ENCODE results near the gene CLIC3. TPM values are rescaled to one million over a fixed set of nuclear protein-coding genes. Genes with fewer than 3 reads are reported as not detected.

CLIC3 gene
- total RNA-seq, 1 donor from 2014 or later = not detected

GRCh38 chr9:136978073-136978864 is 18.1 kb downstream of the CLIC3 start:
- no peaks in the 10 kb centered on the region for H3K79me2 ChIP-seq (ENCODE audit: low read depth)

GRCh38 chr9:136977649-136978072 is 18.7 kb downstream of the CLIC3 start:
- Histone ChIP-seq H4K20me1 (ENCODE audit: low read depth) (no peaks in the 10 kb centered on the region), H3K4me1 (peaks cover 7% of the 10 kb centered on the region), H3K79me2 (ENCODE audit: low read depth) (no peaks in the 10 kb centered on the region), H3K4me2 (peak overlapping the region; percentile 97), H3K36me3 (no peaks in the 10 kb centered on the region), H3K9ac (no peak overlapping the region), H3K4me3 (peak overlapping the region; percentile 57), H3K27ac (no peak overlapping the region), H3K27me3 (peaks cover 17% of the 10 kb centered on the region), H2AFZ (replicated peaks) (peak overlapping the region; percentile 70), H3K9me3 (ENCODE audit: low read depth) (no peaks in the 10 kb centered on the region), H3F3A (ENCODE audit: low read depth) (peaks cover 11% of the 10 kb centered on the region)
- peaks cover 6% of the 10 kb centered on the region for H3K4me1 Mint-ChIP-seq
- H3K9me3 Mint-ChIP-seq = no peaks in the 10 kb centered on the region
- H3K27ac Mint-ChIP-seq = no peak overlapping the region
- peaks cover 6% of the 10 kb centered on the region for H3K27me3 Mint-ChIP-seq (ENCODE audit: insufficient read depth, low read depth)
- H3K36me3 Mint-ChIP-seq = no peaks in the 10 kb centered on the region
- peak; percentile 53 for DNase-seq (ENCODE audit: low spot score)
- TF ChIP-seq EZH2 (IDR thresholded peaks at IDR 0.05) = peak; percentile 26
- TF ChIP-seq, protein P1, sequence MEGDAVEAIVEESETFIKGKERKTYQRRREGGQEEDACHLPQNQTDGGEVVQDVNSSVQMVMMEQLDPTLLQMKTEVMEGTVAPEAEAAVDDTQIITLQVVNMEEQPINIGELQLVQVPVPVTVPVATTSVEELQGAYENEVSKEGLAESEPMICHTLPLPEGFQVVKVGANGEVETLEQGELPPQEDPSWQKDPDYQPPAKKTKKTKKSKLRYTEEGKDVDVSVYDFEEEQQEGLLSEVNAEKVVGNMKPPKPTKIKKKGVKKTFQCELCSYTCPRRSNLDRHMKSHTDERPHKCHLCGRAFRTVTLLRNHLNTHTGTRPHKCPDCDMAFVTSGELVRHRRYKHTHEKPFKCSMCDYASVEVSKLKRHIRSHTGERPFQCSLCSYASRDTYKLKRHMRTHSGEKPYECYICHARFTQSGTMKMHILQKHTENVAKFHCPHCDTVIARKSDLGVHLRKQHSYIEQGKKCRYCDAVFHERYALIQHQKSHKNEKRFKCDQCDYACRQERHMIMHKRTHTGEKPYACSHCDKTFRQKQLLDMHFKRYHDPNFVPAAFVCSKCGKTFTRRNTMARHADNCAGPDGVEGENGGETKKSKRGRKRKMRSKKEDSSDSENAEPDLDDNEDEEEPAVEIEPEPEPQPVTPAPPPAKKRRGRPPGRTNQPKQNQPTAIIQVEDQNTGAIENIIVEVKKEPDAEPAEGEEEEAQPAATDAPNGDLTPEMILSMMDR (IDR thresholded peaks at IDR 0.05) = no peak
- peak overlapping the region; percentile 66 for H3K4me3 Mint-ChIP-seq

More at GRCh38 chr9:136978073-136978864, 18.1 kb downstream of the CLIC3 start:
- peak overlapping the region; percentile 70 for H2AFZ ChIP-seq (replicated peaks)
- Mint-ChIP-seq H3K4me1 (peaks cover 6% of the 10 kb centered on the region), H3K9me3 (no peaks in the 10 kb centered on the region), H3K4me3 (peak overlapping the region; percentile 46), H3K27ac (no peak overlapping the region), H3K27me3 (ENCODE audit: insufficient read depth, low read depth) (peaks cover 6% of the 10 kb centered on the region), H3K36me3 (no peaks in the 10 kb centered on the region)
- peaks cover 11% of the 10 kb centered on the region for H3F3A ChIP-seq (ENCODE audit: low read depth)
- H3K27ac ChIP-seq = no peak overlapping the region
- no peak for TF ChIP-seq EZH2phosphoT487 (IDR thresholded peaks at IDR 0.05)
- TF ChIP-seq, protein P1 (IDR thresholded peaks at IDR 0.05) = peak; percentile 10
- H3K9me3 ChIP-seq (ENCODE audit: low read depth) = no peaks in the 10 kb centered on the region
- no peaks in the 10 kb centered on the region for H4K20me1 ChIP-seq (ENCODE audit: low read depth)
- peak; percentile 95 for DNase-seq (ENCODE audit: low spot score)
- H3K36me3 ChIP-seq = no peaks in the 10 kb centered on the region
- H3K4me2 ChIP-seq = peak overlapping the region; percentile 97
- peaks cover 7% of the 10 kb centered on the region for H3K4me1 ChIP-seq
- H3K27me3 ChIP-seq = peaks cover 17% of the 10 kb centered on the region
- H3K4me3 ChIP-seq = peak overlapping the region; percentile 57
- no peak overlapping the region for H3K9ac ChIP-seq

- Histone ChIP-seq H3K9me3 (ENCODE audit: low read depth) (no peaks in the 10 kb centered on the region), H3K9ac (no peak within 1 kb of the TSS), H3K4me3 (peak within 1 kb of the TSS; percentile 57), H4K20me1 (ENCODE audit: low read depth) (no peaks in the 10 kb centered on the region), H3K27me3 (peaks cover 17% of the 10 kb centered on the region), H3K4me2 (peak within 1 kb of the TSS; percentile 97), H3K36me3 (no peaks in the 10 kb centered on the region), H3K4me1 (peaks cover 7% of the 10 kb centered on the region), H2AFZ (replicated peaks) (peak within 1 kb of the TSS; percentile 70), H3K27ac (no peak within 1 kb of the TSS), H3K79me2 (ENCODE audit: low read depth) (no peaks in the 10 kb centered on the region), H3F3A (ENCODE audit: low read depth) (peaks cover 11% of the 10 kb centered on the region)
- no peak within 1 kb of the TSS for H3K27ac Mint-ChIP-seq
- DNase-seq (ENCODE audit: low spot score) = no peak
- H3K27me3 Mint-ChIP-seq (ENCODE audit: insufficient read depth, low read depth) = peaks cover 6% of the 10 kb centered on the region
- H3K9me3 Mint-ChIP-seq = no peaks in the 10 kb centered on the region
- H3K4me1 Mint-ChIP-seq = peaks cover 6% of the 10 kb centered on the region
- H3K36me3 Mint-ChIP-seq = no peaks in the 10 kb centered on the region
- peak within 1 kb of the TSS; percentile 66 for H3K4me3 Mint-ChIP-seq
- TF ChIP-seq EZH2phosphoT487 (IDR thresholded peaks at IDR 0.05) = no peak
- TF ChIP-seq, protein P1 (IDR thresholded peaks at IDR 0.05) = no peak
- TF ChIP-seq EZH2 (IDR thresholded peaks at IDR 0.05) = no peak
These were observed 19.1 kb downstream of the CLIC3 start, which contains the start of gene PTGDS for GRCh38 chr9:136977223-136977622. Gene PTGDS, plus strand, starts transcription at chr9:136977504. Its CDS starts 75 bp downstream, at chr9:136977579.
